ENCODE data around the gene TBC1D23.

DNA sequence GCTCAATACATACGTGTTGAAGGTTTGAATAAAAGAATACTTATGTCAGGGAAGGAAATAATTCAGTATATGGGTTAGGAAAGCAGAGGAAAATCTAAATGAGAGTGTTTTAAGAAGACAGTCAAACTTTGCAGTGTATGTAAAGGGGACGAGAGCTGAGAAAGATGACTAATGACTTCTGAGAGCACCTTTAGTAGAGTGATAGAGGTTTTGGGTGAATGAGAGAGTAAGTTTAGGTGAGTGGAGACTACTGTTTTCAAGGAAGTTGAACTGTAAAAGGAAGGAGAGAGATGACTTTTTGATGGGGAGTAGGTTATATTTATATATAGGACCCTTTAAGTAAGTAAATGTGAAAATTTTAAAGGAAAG is 9.4 kb downstream of the TBC1D23 start:
- TF ChIP-seq, protein P1, sequence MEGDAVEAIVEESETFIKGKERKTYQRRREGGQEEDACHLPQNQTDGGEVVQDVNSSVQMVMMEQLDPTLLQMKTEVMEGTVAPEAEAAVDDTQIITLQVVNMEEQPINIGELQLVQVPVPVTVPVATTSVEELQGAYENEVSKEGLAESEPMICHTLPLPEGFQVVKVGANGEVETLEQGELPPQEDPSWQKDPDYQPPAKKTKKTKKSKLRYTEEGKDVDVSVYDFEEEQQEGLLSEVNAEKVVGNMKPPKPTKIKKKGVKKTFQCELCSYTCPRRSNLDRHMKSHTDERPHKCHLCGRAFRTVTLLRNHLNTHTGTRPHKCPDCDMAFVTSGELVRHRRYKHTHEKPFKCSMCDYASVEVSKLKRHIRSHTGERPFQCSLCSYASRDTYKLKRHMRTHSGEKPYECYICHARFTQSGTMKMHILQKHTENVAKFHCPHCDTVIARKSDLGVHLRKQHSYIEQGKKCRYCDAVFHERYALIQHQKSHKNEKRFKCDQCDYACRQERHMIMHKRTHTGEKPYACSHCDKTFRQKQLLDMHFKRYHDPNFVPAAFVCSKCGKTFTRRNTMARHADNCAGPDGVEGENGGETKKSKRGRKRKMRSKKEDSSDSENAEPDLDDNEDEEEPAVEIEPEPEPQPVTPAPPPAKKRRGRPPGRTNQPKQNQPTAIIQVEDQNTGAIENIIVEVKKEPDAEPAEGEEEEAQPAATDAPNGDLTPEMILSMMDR (IDR thresholded peaks at IDR 0.05) = no peak
- TF ChIP-seq POLR2A (IDR thresholded peaks at IDR 0.05) (no peak), EP300 (IDR thresholded peaks at IDR 0.05) (no peak)
